ENCODE results near the gene HECW1.

GRCh38 chr7:43303740-43304241, 191.3 kb downstream of the HECW1 start:
- TF ChIP-seq, protein P1, sequence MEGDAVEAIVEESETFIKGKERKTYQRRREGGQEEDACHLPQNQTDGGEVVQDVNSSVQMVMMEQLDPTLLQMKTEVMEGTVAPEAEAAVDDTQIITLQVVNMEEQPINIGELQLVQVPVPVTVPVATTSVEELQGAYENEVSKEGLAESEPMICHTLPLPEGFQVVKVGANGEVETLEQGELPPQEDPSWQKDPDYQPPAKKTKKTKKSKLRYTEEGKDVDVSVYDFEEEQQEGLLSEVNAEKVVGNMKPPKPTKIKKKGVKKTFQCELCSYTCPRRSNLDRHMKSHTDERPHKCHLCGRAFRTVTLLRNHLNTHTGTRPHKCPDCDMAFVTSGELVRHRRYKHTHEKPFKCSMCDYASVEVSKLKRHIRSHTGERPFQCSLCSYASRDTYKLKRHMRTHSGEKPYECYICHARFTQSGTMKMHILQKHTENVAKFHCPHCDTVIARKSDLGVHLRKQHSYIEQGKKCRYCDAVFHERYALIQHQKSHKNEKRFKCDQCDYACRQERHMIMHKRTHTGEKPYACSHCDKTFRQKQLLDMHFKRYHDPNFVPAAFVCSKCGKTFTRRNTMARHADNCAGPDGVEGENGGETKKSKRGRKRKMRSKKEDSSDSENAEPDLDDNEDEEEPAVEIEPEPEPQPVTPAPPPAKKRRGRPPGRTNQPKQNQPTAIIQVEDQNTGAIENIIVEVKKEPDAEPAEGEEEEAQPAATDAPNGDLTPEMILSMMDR (conservative IDR thresholded peaks at IDR 0.05; ENCODE audit: low read depth in 2 of 2): no peak
- TF ChIP-seq, protein P2, sequence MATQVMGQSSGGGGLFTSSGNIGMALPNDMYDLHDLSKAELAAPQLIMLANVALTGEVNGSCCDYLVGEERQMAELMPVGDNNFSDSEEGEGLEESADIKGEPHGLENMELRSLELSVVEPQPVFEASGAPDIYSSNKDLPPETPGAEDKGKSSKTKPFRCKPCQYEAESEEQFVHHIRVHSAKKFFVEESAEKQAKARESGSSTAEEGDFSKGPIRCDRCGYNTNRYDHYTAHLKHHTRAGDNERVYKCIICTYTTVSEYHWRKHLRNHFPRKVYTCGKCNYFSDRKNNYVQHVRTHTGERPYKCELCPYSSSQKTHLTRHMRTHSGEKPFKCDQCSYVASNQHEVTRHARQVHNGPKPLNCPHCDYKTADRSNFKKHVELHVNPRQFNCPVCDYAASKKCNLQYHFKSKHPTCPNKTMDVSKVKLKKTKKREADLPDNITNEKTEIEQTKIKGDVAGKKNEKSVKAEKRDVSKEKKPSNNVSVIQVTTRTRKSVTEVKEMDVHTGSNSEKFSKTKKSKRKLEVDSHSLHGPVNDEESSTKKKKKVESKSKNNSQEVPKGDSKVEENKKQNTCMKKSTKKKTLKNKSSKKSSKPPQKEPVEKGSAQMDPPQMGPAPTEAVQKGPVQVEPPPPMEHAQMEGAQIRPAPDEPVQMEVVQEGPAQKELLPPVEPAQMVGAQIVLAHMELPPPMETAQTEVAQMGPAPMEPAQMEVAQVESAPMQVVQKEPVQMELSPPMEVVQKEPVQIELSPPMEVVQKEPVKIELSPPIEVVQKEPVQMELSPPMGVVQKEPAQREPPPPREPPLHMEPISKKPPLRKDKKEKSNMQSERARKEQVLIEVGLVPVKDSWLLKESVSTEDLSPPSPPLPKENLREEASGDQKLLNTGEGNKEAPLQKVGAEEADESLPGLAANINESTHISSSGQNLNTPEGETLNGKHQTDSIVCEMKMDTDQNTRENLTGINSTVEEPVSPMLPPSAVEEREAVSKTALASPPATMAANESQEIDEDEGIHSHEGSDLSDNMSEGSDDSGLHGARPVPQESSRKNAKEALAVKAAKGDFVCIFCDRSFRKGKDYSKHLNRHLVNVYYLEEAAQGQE (IDR thresholded peaks at IDR 0.05; ENCODE audit: unreplicated experiment): no peak
- no peak for TF ChIP-seq POLR2AphosphoS5 (IDR thresholded peaks at IDR 0.05; ENCODE audit: low read depth)
- TF ChIP-seq EZH2 (IDR thresholded peaks at IDR 0.05; ENCODE audit: low read depth, unreplicated experiment): no peak
